SK-N-DZ (cell line): ENCODE measurements around the gene CTNNA2.
A peak's percentile ranks its signal among the peaks of the same experiment; 100 is the strongest.
"Not testable (repeated sequence)": the region's sequence is repeated elsewhere in the genome, so short reads cannot be mapped to it uniquely, and the experiment has no call there.

Experiments used
- DNase-seq: peaks from one replicate; pipeline ENCODE4 v3.0.0-alpha.2; 2015; ENCODE audit warnings: low spot score

Gene CTNNA2

DNA sequence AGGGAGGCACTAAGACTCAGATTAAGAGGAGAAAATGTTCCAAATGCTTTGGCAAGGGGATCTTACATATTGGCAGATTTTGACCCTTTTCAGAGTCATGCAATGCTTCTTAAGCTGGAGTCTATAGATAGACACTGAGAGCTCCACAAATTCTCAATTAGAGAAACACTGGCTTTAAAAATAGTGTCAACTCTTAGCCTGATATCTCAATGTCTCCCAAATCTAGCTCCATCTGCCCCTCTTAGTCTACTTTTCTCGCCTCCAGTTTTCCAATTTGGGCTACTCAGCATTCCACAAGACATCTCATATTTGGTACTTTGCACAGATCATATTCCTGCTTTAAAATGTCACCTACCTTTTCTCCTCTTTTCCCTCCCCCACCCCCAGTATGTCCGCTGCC is 559.1 kb downstream of the CTNNA2 start:
- no peak for DNase-seq

DNA sequence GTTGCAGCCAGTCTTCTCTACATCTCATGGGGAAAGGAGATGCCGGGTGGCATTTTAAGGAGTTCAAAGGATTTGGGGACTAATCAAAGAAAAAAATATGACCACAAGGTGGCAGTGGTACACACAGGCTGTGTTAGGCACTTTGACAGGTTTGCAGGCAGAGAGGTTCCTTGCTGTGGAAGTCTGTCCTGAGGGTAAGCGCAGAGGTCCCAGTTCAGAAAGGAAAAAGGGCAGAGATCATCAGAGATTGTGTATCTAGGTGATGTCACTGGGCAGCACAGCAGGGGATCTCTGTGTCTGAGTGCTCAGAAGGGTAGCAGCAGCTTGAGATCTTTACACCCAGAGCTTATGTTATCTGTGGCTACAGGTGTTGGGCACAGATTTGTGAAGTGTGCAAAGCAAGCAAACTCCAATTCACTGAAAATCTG is 560.3 kb downstream of the CTNNA2 start:
- peak; percentile 80 for DNase-seq

DNA sequence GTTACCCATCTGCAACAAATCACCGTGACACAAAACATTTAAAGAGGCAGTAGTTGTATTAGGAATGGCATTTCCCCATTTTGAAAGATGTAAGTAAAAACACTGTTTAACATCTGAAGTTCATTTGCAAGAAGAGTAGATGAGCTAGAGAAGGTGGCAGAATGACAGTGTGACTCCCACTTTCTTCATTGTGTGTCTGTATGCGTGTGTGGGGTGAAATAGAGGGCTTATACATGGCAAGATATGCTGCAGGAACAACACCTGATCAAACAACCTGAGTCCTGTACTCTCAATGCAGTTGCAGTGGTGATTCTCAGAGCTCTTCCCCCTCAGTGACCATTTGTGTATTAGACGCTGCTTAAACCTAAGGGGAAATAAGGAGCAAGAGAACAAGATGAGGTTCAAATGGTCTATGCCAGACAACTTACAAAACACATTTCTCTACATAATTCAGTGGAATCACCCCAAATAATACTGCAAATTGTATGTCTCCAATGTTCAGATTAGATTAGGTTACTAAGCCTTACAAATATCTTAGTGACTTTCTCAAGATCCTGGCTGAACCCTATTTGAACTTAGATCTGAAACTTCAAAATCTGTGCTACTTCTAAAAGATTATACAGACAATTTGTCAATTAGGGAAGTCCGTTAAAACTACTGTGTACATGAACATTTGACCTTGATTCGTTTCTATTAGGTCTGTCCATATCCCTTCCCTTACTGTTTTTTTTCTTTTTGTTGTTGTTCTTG is 561.6 kb downstream of the CTNNA2 start:
- no peak for DNase-seq

DNA sequence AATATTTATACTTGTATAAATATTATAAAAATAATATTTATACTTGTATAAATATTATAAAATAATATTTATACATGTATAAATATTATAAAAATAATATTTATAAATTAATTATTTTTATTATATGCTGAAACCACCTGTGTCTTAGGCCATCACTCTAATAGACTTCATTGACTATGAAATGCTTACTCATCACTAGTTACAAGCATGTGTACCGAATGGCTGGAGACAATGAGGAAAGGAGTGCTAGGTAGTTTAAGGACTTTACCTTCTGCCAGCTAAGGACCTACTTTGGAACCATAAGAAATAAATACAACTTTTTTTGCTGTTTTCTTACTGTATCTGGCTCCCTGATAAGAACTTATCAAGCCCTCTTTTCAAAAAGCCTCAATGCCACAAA is 562.9 kb downstream of the CTNNA2 start:
- no peak for DNase-seq

DNA sequence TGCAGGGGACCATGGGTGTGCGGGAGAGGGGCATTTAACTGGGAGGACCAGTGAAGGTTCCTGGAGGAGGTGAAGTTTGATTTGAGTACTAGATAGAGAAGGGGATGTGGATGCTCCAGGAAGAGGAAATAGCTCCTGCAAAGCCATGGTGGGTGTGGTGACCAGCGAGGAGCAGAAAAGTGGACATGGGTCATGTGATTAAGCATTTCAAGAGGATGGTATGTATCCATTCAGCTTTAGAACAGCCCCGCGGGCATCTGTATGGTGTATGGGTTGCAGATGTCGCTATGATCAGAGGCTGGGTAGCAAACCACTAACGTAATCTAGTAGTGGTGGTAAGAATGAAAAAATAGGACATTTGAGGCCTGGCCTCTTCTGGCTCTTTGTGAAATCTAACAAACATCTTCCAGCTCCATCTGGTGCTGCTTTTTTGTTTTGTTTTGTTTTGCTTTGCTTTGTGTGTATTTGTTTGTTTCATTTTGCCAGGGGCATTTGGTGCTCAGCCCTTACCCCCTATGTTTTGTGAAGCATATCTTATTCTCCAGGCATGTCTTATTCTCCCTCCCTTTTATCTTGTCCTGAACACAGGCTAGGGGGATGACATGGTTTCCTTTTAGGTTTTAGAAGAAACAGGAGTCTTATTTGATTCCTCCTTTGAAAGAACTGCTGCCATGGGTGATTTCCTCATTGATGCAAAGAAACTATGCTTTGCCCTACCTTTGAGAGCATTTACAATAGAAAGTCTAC is 565.6 kb downstream of the CTNNA2 start:
- DNase-seq: no peak

DNA sequence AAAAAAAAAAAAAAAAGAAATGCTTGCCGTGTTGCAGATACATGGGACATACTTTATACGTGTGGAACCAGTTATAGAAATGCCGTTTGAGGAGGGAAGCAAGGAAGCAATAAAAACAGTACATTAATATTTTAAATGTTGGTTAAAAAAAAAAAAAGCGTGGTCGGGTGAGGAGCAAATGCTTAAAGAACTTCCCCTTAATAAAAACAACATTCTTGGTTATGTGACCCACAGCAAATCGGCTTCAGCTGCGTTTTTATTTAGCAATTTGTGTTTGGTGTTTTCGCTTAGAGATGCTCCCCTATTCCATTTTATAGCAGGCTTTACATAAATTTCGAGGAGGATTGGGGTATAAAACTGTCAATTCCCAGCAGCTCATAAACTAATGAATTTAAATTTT is 568.1 kb downstream of the CTNNA2 start:
- DNase-seq: no peak

DNA sequence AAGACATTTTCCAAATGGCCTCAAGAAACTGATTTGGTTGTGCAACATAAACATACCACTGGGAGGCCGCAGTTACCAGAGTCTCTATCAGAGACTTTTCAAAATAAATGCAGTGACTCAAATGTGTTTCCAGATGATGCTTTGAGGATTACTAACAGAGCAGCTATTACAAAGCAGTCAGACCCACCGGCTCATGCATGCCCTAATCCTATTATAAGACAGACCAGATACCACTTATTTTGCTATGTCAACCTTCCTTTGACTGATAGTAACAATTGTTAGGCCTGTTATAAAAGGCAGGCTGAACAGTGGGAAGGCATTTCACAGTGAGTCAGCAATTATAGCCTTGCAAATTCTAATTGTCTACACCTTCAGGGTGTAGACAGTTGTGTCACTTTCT is 574.0 kb downstream of the CTNNA2 start:
- peak; percentile 91 for DNase-seq

DNA sequence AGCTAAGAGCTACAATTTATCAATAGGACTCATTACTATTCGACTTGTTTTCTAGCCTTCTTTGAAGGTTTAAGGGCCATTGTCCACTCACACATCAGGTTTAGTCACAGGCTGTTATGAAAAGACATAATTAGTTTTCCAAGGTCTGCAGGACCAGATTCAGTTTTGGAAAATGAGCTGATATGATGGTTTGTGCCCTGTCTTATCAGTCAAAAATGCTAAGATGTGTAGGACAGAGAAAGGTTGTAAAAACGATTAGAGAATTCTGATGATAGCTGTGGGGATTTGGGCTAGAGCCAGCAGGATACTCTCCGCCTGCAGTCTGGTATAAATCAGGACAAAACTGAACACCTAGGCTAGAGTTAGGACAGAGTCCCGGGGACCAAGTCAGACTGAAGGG is 578.4 kb downstream of the CTNNA2 start:
- no peak for DNase-seq

DNA sequence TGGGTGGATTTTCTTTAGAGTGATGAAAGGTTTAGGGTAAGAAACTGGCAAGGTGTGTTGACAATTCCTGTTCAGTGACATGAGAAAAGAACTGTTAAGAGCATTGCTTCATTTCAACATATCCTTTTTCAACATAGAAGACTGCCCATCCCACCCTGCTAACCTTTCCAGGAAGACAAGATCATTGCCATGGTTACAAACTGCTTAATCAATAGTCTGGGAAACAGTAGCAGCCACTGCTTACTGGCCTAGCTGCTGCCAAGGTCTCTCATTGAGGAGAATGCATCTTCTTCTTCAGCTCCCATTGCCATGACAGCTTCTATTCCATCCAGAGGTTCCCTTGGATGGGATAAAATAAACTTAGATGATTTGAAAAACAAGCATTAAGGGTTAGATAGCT is 579.6 kb downstream of the CTNNA2 start:
- DNase-seq: no peak

DNA sequence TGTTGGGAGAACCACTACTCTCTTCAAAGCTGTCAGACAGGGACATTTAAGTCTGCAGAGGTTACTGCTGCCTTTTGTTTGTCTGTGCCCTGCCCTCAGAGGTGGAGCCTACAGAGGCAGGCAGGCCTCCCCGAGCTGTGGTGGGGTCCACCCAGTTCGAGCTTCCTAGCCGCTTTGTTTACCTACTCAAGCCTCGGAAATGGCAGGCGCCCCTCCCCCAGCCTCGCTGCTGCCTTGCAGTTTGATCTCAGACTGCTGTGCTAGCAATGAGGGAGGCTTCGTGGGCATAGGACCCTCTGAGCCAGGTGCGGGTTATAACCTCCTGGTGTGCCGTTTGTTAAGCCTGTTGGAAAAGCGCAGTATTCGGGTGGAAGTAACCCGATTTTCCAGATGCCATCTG is 585.7 kb downstream of the CTNNA2 start:
- not testable (repeated sequence) for DNase-seq

DNA sequence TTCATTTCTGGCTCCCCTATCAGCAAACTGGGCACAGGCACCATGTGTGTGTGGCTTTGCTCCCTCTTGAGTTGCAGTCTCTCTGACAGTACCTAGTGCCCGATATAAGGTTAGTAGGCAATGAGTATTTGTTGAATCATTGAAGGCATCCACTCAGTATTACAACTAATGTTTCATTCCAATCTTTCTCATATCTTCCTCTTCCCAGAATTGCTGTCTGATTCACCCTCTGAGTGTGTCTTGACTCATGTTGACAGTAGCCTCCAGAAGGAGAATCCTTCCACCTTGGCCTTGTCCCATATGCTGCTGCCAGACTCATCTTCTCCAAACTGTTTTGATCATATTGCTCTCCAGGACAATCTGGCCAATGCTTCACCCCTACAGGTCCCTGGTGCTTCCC is 589.2 kb downstream of the CTNNA2 start:
- DNase-seq: no peak

DNA sequence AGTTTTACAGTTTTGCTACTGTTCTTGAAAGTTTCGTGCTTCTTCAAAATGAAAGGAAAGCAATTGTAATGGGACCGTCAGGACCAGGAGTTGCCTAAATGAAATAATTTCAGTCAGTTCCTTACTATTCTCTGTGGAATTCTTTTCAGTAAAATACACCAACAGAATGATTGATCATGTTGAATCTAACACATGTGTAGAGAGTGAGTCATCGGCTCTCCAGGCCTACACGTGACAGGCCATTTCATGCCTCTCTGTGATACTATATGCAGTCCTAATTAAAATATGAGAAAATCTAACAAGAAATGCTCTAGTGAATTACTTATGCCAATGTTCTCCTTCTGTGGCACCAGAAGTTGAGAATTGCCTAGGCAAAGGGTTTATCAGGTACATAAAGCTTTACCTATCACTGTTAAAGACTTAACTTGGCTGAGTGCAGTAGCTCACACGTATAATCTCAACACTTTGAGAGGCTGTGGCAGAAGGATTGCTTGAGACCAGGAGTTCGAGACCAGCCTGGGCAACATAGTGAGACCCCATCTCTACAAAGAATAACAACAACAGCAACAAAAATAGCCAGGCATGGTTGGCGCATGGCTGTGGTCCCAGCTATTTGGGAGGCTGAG is 592.3 kb downstream of the CTNNA2 start:
- DNase-seq: no peak

DNA sequence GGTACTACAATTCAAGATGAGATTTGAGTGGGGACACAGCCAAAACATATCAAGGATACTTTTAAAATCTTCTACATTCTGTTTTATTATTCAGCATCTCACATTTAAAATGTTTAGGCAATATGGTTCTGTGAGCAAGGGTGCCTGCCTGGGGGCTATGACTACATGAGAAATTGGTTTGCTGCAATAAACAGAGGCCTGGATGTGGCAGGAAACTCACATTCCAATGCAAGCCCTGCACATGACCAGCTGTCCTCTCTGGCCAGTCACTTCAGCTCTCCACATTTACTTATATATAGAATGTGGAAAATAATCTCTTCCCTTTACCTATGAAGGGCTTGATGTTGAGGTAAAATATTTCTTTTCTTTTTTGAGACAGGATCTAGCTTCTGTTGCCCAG is 598.3 kb downstream of the CTNNA2 start:
- DNase-seq: no peak

DNA sequence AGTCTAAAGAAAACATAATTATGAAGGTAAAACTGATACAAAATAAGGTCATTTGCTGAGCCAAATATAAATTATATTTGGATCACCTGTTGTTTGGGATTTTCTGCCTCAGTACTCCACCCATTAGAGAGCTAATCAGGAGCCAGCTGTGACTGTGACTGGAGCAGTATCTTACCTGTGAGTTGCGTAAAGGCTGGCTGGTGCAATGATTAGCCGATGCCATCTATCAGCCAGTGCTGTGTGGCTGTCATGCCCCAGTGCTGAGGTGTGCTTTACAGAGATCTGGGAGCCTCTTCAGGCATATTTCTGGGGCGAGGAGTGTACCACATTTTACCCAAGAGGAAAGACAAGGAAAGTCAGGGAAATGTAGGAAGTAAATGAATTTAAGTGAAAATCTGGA is 599.9 kb downstream of the CTNNA2 start:
- DNase-seq: no peak

DNA sequence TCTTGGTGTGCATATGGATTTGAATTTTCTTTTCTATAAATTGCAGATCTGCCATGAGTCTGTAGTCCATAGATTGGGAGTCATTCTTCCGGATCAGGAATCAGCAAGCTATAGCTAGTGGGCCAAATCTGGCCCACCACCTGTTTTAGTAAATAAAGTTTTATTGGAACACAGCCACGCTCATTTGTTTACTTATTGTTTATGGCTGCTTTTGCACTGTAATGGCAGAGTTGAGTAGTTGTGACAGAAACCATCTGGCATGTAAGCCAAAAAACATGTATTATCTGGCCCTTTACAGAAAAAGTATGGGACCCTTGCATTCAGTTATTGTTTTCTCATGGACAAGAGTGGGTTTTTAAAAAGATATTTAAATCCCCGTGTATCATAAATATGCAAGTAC is 600.5 kb downstream of the CTNNA2 start:
- DNase-seq: no peak

DNA sequence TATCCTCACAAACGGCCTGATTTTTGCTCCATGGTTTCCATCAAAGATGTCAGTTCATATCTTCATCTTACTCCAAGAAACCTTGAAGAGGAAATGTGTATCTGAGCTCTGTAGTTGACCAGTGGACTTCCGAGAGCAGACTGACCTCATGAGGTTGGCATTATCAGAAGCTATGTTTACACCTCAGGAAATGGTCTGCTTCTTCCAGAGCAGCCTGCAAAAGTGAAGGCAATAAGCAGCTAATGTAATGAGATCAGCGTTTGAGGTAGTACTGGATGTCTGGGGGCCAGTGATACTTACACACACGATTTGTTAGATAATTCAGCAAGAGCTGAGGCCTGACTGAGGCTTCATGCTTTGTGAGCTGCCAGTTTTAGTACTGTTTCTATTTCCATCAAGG is 602.0 kb downstream of the CTNNA2 start:
- DNase-seq: peak; percentile 46

DNA sequence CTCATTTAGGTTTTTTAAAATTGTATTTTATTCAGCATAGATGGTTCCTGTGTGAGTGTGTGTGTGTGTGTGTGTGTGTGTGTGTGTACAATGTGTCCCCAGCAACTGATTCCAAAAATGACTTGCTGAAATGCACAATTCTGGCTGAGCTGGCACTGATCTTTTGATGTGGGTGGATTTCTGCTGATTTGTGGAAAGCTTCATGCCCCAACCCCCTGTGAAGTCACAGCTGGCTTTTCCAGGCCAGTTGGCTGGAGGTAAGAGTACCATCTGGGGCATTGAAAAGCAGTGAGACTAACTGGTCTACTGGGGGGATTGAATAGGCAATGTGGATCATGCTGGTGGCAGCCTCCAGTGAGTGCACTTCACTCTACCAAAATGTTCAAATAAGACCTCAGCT is 604.5 kb downstream of the CTNNA2 start:
- DNase-seq: no peak

DNA sequence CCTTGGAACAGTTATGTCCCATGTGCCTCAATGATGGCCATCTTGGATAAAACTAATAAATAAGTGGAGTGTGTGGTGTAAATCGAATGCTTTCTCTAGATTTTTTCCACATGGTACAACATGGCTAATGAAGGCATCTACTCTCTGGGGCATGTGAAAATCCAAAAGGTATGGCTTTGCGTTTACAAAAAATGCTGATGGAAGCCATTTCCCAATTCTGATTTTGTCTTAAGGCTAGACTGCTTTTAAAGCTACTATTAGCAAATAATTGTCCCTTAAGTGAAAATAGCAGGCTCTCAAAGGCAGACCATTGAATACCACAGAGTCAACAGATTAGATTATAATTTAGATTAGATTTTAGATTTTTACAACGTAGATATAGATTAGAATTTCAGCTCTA is 608.0 kb downstream of the CTNNA2 start:
- no peak for DNase-seq

DNA sequence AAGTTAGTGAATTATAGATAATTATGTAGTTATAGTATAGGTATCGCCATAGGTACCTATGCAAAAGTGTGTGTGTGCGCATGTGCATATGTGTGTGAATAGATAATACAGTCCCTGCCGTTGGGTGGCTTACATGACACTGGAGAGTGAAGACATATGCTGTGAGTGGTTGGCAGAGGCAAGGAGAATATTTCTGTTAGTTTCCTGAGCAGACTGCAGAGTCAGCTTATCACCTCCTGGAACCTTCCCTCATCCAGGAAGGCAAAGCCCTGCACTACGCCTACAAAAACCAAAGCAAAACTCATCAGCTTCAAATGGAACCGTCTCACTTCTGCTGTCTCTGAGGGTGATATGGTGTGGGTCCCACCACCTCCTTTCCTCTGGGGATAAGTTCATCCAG is 609.8 kb downstream of the CTNNA2 start:
- no peak for DNase-seq

DNA sequence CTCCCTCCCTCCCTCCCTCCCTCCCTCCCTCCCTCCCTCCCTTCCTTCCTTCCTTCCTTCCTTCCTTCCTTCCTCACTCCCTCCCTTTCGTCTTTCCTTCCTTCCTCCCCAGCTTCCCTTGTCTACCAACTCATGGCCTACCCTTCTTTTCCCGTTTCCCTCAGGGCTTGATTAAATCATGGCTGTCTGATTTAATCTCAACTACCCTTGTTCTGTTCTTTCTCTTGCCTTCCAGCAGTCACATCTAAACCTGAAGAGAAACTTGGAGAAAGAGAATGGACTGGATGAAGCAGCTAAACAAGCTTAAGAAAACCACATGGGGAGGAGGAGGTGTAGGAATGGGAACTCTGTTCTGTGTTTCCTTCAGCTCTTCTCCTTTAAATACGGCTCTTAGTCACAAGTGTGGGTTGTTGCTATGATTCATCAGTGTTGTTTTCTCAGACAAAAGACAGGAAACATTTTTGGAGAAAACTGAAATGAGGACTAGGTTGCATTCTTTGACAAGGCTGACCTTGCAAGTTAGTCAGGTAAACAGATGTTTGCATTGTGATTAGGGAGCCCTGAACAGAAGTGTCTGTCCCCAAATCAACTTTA is 613.8 kb downstream of the CTNNA2 start:
- peak; percentile 85 for DNase-seq

DNA sequence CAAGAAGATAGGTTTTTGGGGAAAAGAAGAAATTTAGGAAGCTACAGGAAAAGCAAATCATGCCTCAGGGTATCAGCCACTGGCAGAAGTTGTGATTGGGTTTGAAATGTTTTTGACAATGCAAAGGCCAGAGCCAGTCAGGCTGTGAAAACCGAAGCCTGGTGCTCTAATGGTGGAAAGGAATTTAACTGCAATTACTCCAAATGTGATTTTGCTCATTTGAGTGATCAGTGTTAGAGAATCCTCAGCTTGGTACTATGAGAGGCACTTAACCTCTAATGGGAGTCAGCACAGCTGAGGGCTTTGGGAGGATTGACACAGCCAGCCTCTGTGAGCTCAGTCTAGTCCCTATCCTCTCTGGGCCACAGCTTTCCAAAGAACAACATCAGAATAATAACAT is 615.2 kb downstream of the CTNNA2 start:
- no peak for DNase-seq

DNA sequence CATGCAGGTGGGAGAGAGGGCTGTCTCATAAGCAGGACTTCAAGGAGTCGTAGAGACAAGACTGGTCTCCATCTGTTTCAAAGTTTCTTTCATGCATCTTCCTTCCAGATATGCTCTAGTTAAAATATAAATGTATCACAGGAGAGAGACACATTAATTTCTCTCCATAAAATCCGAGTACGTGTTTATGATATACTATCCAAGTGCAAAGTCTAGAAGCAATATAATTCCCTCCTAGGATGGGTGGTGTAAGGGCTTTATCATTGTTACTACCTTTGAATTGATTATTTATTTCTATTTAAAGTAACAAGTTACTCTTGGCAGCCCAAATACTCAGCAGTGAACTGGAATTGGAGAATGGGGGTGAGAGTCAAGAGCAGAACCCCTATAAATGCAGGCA is 619.4 kb downstream of the CTNNA2 start:
- no peak for DNase-seq

DNA sequence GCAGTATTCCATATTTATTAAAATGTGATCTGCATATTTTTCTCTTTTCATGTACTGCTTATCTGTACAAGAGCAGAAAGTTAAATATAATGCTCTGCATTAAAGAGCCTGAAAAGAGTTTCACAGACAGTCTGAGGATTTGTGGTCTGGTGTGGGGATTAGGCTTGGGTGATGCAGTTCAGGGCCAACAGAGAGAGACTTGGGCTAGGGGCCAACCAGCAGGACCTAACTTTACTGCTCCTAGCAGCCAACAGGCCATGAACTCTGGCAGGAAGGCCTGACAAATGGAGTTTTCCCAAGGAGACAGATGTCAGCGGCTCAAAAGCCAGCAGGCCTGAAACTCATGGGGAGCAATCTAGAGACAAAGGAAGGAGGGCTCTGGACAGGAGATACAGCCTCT is 622.1 kb downstream of the CTNNA2 start:
- no peak for DNase-seq
